Measurements from ENCODE around the gene RPL13.

GRCh38 chr16:89589241-89589926 lies 28.9 kb downstream of the RPL13 start:
- TF ChIP-seq CTCF (IDR thresholded peaks at IDR 0.05) (no peak), POLR2A (IDR thresholded peaks at IDR 0.05) (no peak)

Measured in esophagus squamous epithelium (tissue), 4 donors.